Fibroblast of lung (primary cell): ENCODE measurements around the gene RENBP. TPM values are rescaled to one million over a fixed set of nuclear protein-coding genes. Genes with fewer than 3 reads are reported as not detected.
A peak's percentile ranks its signal among the peaks of the same experiment; 100 is the strongest.

Source experiments
- DNase-seq, 2 donors: peaks; one replicate each; pipeline versions ENCODE4 v3.0.0 to v3.0.0-alpha.2; 2010; ENCODE audit warnings: low read depth in 2 of 2
- H2AFZ ChIP-seq: 2 replicates; pipeline ENCODE4 v1.5.1; 2012; ENCODE audit warnings: low read length, control low read depth, inconsistent platforms
- H3K27ac ChIP-seq: 2 replicates; pipeline ENCODE4 v1.5.1; 2011; ENCODE audit warnings: low read length, control low read depth; ENCODE audit not compliant: insufficient read depth
- H3K27me3 ChIP-seq: 2 replicates; pipeline ENCODE4 v1.5.1; 2011; ENCODE audit warnings: mild to moderate bottlenecking, low read length; ENCODE audit not compliant: control insufficient read depth, insufficient read depth
- H3K36me3 ChIP-seq: 2 replicates; pipeline ENCODE4 v1.5.1; 2011; ENCODE audit warnings: low read length; ENCODE audit not compliant: control insufficient read depth, insufficient read depth
- H3K4me1 ChIP-seq: 2 replicates; pipeline ENCODE4 v1.5.1; 2011; ENCODE audit warnings: low read length; ENCODE audit not compliant: control insufficient read depth, insufficient read depth; ENCODE audit errors: extremely low read depth
- H3K4me2 ChIP-seq: 2 replicates; pipeline ENCODE4 v1.5.1; 2011; ENCODE audit warnings: low read length, control low read depth; ENCODE audit not compliant: insufficient read depth; ENCODE audit errors: extremely low read depth
- H3K4me3 ChIP-seq, 4 experiments: fragments of 200-600 bp in 1 of 4; sonication (generic) in 1 of 4; replicated peaks in 1 of 4; 2 replicates each; pipeline ENCODE4 v1.5.1; 2011 to 2016; ENCODE audit warnings: low read length in 4 of 4, low read depth in 3 of 4, mild to moderate bottlenecking in 3 of 4, control low read depth in 2 of 4, inconsistent platforms in 1 of 4, mixed read lengths in 1 of 4; ENCODE audit not compliant: insufficient read depth in 1 of 4; ENCODE audit errors: control extremely low read depth in 1 of 4
- H3K79me2 ChIP-seq: 2 replicates; pipeline ENCODE4 v1.5.1; 2012; ENCODE audit warnings: mild to moderate bottlenecking, low read length, inconsistent platforms; ENCODE audit not compliant: control insufficient read depth, insufficient read depth
- H3K9ac ChIP-seq: 2 replicates; pipeline ENCODE4 v1.5.1; 2011; ENCODE audit warnings: mild to moderate bottlenecking, low read length, control low read depth; ENCODE audit not compliant: insufficient read depth
- H3K9me3 ChIP-seq: 2 replicates; pipeline ENCODE4 v1.5.1; 2012; ENCODE audit warnings: low read depth, low read length; ENCODE audit not compliant: control insufficient read depth, insufficient read depth
- H4K20me1 ChIP-seq: 2 replicates; pipeline ENCODE4 v1.5.1; 2011; ENCODE audit warnings: low read length; ENCODE audit not compliant: control insufficient read depth, insufficient read depth; ENCODE audit errors: extremely low read depth
- CTCF ChIP-seq, 2 donors: IDR thresholded peaks in 1 of 2; conservative IDR thresholded peaks in 1 of 2; 1 replicate in 1 of 2; 2 replicates in 1 of 2; pipeline ENCODE4 v1.5.1; 2011 to 2012; ENCODE audit warnings: low read length in 2 of 2, control low read depth in 1 of 2, inconsistent platforms in 1 of 2, low read depth in 1 of 2, mild to moderate bottlenecking in 1 of 2
- EZH2 ChIP-seq: IDR thresholded peaks from 2 replicates; pipeline ENCODE4 v1.5.1; 2012; ENCODE audit warnings: low read length, control low read depth, mild to moderate bottlenecking; ENCODE audit errors: missing control alignments
- polyA plus RNA-seq, 2 donors: library from polyadenylated mRNA; depleted of rRNA in 1 of 2; stranded (reverse) in 1 of 2; unstranded in 1 of 2; fragments of >200 nt; gene quantifications; 2 replicates each; pipeline ENCODE4 v1.2.1, GENCODE V29; 2011 to 2012; ENCODE audit warnings: missing spikeins in 1 of 2
- total RNA-seq: library from RNA; depleted of rRNA; stranded (reverse); fragments of >200 nt; gene quantifications from 2 replicates; pipeline ENCODE4 v1.2.1, GENCODE V29; 2014

The RENBP gene
- total and polyA plus RNA-seq, 2 donors (not counting 1 experiment from before 2014, with no cell fraction given), result 0.92 to 8.8 TPM

GRCh38 chrX:153934762-153935325 is 9.6 kb downstream of the RENBP start, which contains the start of gene NAA10:
NAA10 (minus strand) TSS chrX:153935037; CDS start chrX:153934904, 133 bp downstream.
- TF ChIP-seq EZH2, result no peak
- TF ChIP-seq CTCF (conservative IDR thresholded peaks at IDR 0.05 in 1 of 2, IDR thresholded peaks at IDR 0.05 in 1 of 2; ENCODE audit: low read depth in 1 of 2, low read length in 2 of 2), result no peak
- peak within 1 kb of the TSS; percentile 54 for H3K27ac ChIP-seq
- no peak within 1 kb of the TSS for H2AFZ ChIP-seq

DNA sequence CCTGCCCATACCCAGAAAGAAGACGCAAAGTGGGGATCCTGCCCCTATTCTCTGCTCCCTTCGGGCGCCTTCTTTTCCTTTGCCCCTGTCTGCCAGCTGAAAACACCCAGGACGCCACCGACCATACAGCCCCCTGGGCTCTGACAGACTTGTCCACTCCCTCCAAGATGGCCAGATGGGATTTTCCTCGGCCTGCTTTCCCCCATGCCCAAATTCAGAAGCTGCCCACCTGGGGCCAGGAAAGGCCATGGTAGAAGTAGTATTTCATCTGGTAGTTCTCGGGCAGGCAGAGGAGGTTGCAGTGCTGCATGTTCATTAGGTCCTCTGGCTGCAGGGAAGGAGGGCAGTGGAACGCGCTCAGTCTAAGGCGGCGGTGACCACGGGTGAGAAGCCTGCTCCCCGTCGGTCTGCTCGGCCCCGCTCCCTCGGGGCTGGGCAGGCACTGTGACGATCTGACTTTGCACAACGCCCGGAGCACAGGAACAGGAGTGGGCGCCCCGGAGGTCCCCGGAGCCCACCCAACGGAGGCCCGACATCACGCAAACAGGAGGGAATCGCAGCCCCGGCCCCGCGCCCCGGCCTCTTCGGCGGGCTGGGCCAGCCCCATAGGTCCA is 10.2 kb downstream of the RENBP start:
- TF ChIP-seq EZH2 (no peak), CTCF (conservative IDR thresholded peaks at IDR 0.05 in 1 of 2, IDR thresholded peaks at IDR 0.05 in 1 of 2; ENCODE audit: low read depth in 1 of 2, low read length in 2 of 2) (no peak)

More at GRCh38 chrX:153934762-153935325, 9.6 kb downstream of the RENBP start, which contains the start of gene NAA10:
- Histone ChIP-seq H3K4me3 (peak within 1 kb of the TSS; percentile 64 to 85 (median 72)), H3K27me3 (no peaks in the 10 kb centered on the region), H3K4me2 (peak within 1 kb of the TSS; percentile 80), H3K9me3 (no peaks in the 10 kb centered on the region), H3K9ac (peak within 1 kb of the TSS; percentile 58), H4K20me1 (no peaks in the 10 kb centered on the region), H3K79me2 (peaks cover 16% of the 10 kb centered on the region), H3K36me3 (peaks cover 7% of the 10 kb centered on the region), H3K4me1 (no peaks in the 10 kb centered on the region)
- DNase-seq, result peak; percentile 56 to 65

GRCh38 chrX:153933748-153934147 is 10.7 kb downstream of the RENBP start:
- H3K4me2 ChIP-seq, result peak overlapping the region; percentile 80
- peak in 1 of 2 donors; percentile 61 for DNase-seq
- H3K27me3 ChIP-seq, result no peaks in the 10 kb centered on the region
- peak overlapping the region; percentile 64 to 85 (median 72) for H3K4me3 ChIP-seq
- no peak overlapping the region for H2AFZ ChIP-seq
- TF ChIP-seq CTCF (conservative IDR thresholded peaks at IDR 0.05 in 1 of 2, IDR thresholded peaks at IDR 0.05 in 1 of 2; ENCODE audit: low read depth in 1 of 2, low read length in 2 of 2) (no peak), EZH2 (no peak)
- no peaks in the 10 kb centered on the region for H3K4me1 ChIP-seq
- H3K79me2 ChIP-seq, result peaks cover 16% of the 10 kb centered on the region
- H3K9me3 ChIP-seq, result no peaks in the 10 kb centered on the region
- H4K20me1 ChIP-seq, result no peaks in the 10 kb centered on the region
- H3K9ac ChIP-seq, result peak overlapping the region; percentile 58
- peaks cover 10% of the 10 kb centered on the region for H3K36me3 ChIP-seq
- no peak overlapping the region for H3K27ac ChIP-seq

More for the DNA sequence above, 10.2 kb downstream of the RENBP start:
- H2AFZ ChIP-seq, result no peak overlapping the region
- peaks cover 16% of the 10 kb centered on the region for H3K79me2 ChIP-seq
- no peaks in the 10 kb centered on the region for H3K4me1 ChIP-seq
- H3K36me3 ChIP-seq, result peaks cover 10% of the 10 kb centered on the region
- DNase-seq, result no peak
- peak overlapping the region; percentile 54 for H3K27ac ChIP-seq
- peak overlapping the region; percentile 80 for H3K4me2 ChIP-seq
- no peaks in the 10 kb centered on the region for H3K27me3 ChIP-seq
- peak overlapping the region; percentile 58 for H3K9ac ChIP-seq
- H3K9me3 ChIP-seq, result no peaks in the 10 kb centered on the region
- no peaks in the 10 kb centered on the region for H4K20me1 ChIP-seq
- H3K4me3 ChIP-seq, result peak overlapping the region; percentile 64 to 85 (median 72)
